Smooth muscle cell (in vitro differentiated cells): ENCODE results near the gene CDH1. TPM values are rescaled to one million over a fixed set of nuclear protein-coding genes. Genes with fewer than 3 reads are reported as not detected.
"Not testable (repeated sequence)": the region's sequence is repeated elsewhere in the genome, so short reads cannot be mapped to it uniquely, and the experiment has no call there.

Source experiments
- DNase-seq: peaks from one replicate; lab custom pipeline; 2025; ENCODE audit not compliant: unreplicated experiment; lab: John Stamatoyannopoulos, UW
- H2AFZ ChIP-seq: fragments of 200-600 bp; sonication (generic); 2 replicates; pipeline ENCODE4 v1.6.0; 2016; ENCODE audit warnings: antibody characterized with exemption, low read depth, mild to moderate bottlenecking
- H3F3A ChIP-seq: fragments of 200-600 bp; sonication (generic); 2 replicates; pipeline ENCODE4 v1.6.0; 2017; ENCODE audit warnings: antibody characterized with exemption, low read depth
- H3K27ac ChIP-seq: fragments of 200-600 bp; sonication (generic); 2 replicates; pipeline ENCODE4 v1.5.1; 2016; ENCODE audit warnings: low read depth, mild to moderate bottlenecking
- H3K27me3 ChIP-seq: fragments of 200-600 bp; sonication (generic); 2 replicates; pipeline ENCODE4 v1.6.1; 2016; ENCODE audit warnings: low read depth, mild to moderate bottlenecking
- H3K36me3 ChIP-seq: fragments of 200-600 bp; sonication (generic); 2 replicates; pipeline ENCODE4 v1.5.1; 2016; ENCODE audit warnings: low read depth
- H3K4me1 ChIP-seq: fragments of 200-600 bp; sonication (generic); 2 replicates; pipeline ENCODE4 v1.5.1; 2016; ENCODE audit warnings: low read depth
- H3K4me2 ChIP-seq: fragments of 200-600 bp; sonication (generic); 2 replicates; pipeline ENCODE4 v1.6.0; 2016; ENCODE audit warnings: mild to moderate bottlenecking
- H3K4me3 ChIP-seq: fragments of 200-600 bp; sonication (generic); 2 replicates; pipeline ENCODE4 v1.5.1; 2016; ENCODE audit warnings: mild to moderate bottlenecking
- H3K79me2 ChIP-seq: fragments of 200-600 bp; sonication (generic); 2 replicates; pipeline ENCODE4 v1.6.0; 2016; ENCODE audit warnings: low read depth, mild to moderate bottlenecking
- H3K9ac ChIP-seq: fragments of 200-600 bp; sonication (generic); 2 replicates; pipeline ENCODE4 v1.6.0; 2016; ENCODE audit warnings: low read depth
- H3K9me3 ChIP-seq: fragments of 200-600 bp; sonication (generic); replicated peaks from 2 replicates; pipeline ENCODE4 v1.5.1; 2016; ENCODE audit warnings: low read depth
- H4K20me1 ChIP-seq: fragments of 200-600 bp; sonication (generic); 2 replicates; pipeline ENCODE4 v1.6.0; 2016; ENCODE audit warnings: low read depth
- WGBS: methylation state at CpG from one replicate; pipeline ENCODE4 v1.1.7; 2016; ENCODE audit warnings: low lambda C conversion rate; 5-methylcytosine and 5-hydroxymethylcytosine counted together
- polyA plus RNA-seq: library from polyadenylated mRNA; unstranded; fragments of >200 nt; fragmentation: Nextera tagmentation; extraction: Ambion mirVana; gene quantifications from 2 replicates; pipeline ENCODE4 v1.2.1, GENCODE V29; 2016
- total RNA-seq: library from RNA; depleted of rRNA; stranded (reverse); fragments of >200 nt; gene quantifications from 2 replicates; pipeline ENCODE4 v1.2.3, GENCODE V29; 2014
- TF ChIP-seq, protein P1 (sequence below): fragments of 200-600 bp; sonication (generic); IDR thresholded peaks from 2 replicates; pipeline ENCODE4 v1.5.1; 2017; ENCODE audit warnings: borderline replicate concordance, mild to moderate bottlenecking, antibody characterized with exemption; ENCODE audit not compliant: insufficient read depth, poor library complexity, severe bottlenecking

The CDH1 gene
- total and polyA plus RNA-seq, 2 experiments from 2014 or later, result 4.7 to 45.8 TPM

DNA sequence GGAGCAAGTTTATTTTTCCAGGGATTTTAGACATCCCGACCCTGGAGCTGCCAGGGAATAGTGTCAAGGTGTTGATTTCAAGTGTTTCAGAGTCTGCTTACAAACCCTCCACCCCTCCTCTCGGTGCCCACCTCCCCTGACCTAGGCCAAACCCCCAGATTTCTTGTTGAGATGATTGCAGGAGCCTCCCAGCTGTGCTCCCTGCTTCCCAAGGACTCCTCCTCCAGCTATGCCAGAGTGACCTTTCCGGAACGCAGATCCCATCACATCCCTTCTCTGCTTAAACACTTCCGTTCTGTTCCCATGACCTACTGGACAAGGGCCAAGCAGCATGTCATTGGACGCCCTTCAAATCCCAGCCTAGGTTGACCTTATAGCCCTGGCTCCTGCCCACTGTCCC lies 23.7 kb upstream of the CDH1 start:
- no peak for DNase-seq
- Histone ChIP-seq H3K4me3 (no peak overlapping the region), H3K27ac (no peak overlapping the region), H4K20me1 (no peaks in the 10 kb centered on the region), H3F3A (no peaks in the 10 kb centered on the region), H3K79me2 (no peaks in the 10 kb centered on the region), H3K4me1 (no peaks in the 10 kb centered on the region), H3K9me3 (no peaks in the 10 kb centered on the region), H3K27me3 (no peaks in the 10 kb centered on the region), H2AFZ (no peak overlapping the region), H3K4me2 (no peak overlapping the region), H3K9ac (no peak overlapping the region), H3K36me3 (no peaks in the 10 kb centered on the region)
- WGBS, result 84% methylated on average over 6 of the region's 6 CpGs
- TF ChIP-seq, protein P1, sequence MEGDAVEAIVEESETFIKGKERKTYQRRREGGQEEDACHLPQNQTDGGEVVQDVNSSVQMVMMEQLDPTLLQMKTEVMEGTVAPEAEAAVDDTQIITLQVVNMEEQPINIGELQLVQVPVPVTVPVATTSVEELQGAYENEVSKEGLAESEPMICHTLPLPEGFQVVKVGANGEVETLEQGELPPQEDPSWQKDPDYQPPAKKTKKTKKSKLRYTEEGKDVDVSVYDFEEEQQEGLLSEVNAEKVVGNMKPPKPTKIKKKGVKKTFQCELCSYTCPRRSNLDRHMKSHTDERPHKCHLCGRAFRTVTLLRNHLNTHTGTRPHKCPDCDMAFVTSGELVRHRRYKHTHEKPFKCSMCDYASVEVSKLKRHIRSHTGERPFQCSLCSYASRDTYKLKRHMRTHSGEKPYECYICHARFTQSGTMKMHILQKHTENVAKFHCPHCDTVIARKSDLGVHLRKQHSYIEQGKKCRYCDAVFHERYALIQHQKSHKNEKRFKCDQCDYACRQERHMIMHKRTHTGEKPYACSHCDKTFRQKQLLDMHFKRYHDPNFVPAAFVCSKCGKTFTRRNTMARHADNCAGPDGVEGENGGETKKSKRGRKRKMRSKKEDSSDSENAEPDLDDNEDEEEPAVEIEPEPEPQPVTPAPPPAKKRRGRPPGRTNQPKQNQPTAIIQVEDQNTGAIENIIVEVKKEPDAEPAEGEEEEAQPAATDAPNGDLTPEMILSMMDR, result no peak

DNA sequence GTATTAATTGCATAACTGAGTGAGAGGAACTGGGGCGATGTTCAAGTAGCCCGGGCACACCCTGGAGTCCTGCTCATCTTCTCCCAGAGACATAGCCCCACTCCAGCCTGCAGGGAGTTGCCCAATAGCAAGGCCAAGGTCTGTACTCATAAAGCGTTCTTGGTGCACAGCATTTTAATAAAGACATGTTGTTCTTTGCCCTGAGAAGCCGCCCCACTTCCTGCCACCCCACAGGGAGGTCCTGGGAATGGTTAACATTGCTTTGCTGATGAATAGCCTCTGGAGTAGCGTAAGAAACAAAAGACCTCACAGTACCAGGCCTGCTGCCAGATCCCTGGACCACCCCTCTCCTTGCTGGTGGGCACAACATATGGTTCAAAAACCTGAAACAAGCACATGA lies 21.6 kb upstream of the CDH1 start:
- H4K20me1 ChIP-seq, result no peaks in the 10 kb centered on the region
- H3K4me1 ChIP-seq, result no peaks in the 10 kb centered on the region
- H3K27me3 ChIP-seq, result no peaks in the 10 kb centered on the region
- H3K79me2 ChIP-seq, result no peaks in the 10 kb centered on the region
- H2AFZ ChIP-seq, result no peak overlapping the region
- 72% methylated on average over 5 of the region's 5 CpGs for WGBS
- no peak overlapping the region for H3K4me3 ChIP-seq
- H3K9me3 ChIP-seq, result no peaks in the 10 kb centered on the region
- H3K4me2 ChIP-seq, result no peak overlapping the region
- H3K9ac ChIP-seq, result no peak overlapping the region
- H3K36me3 ChIP-seq, result no peaks in the 10 kb centered on the region
- DNase-seq, result no peak
- H3F3A ChIP-seq, result no peaks in the 10 kb centered on the region
- no peak overlapping the region for H3K27ac ChIP-seq
- TF ChIP-seq, protein P1, result no peak

DNA sequence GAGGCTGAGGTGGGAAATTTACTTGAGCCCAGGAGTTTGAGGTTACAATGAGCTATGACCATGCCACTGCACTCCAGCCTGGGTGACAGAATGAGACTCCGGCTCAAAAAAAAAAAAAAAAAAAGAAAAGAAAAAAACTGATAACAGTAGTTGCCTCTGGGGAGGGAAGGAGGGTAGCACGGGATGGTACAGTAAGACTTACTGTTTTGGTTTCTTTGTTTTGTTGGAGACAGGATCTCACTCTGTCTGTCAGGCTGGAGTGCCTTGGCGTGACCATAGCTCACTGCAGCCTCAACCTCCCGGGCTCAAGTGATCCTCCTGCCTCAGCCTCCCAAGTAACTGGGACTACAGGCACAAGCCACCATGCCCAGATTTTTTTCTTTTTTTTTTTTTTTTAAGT lies 20.6 kb upstream of the CDH1 start:
- not testable (repeated sequence) for H3K4me3 ChIP-seq, H3K4me2 ChIP-seq, DNase-seq, H3K9ac ChIP-seq, H3K79me2 ChIP-seq, H3K9me3 ChIP-seq, H4K20me1 ChIP-seq, H3K27ac ChIP-seq, H3K4me1 ChIP-seq, H3K27me3 ChIP-seq, H2AFZ ChIP-seq, H3F3A ChIP-seq, H3K36me3 ChIP-seq
- WGBS, result 96% methylated on average over 3 of the region's 4 CpGs

DNA sequence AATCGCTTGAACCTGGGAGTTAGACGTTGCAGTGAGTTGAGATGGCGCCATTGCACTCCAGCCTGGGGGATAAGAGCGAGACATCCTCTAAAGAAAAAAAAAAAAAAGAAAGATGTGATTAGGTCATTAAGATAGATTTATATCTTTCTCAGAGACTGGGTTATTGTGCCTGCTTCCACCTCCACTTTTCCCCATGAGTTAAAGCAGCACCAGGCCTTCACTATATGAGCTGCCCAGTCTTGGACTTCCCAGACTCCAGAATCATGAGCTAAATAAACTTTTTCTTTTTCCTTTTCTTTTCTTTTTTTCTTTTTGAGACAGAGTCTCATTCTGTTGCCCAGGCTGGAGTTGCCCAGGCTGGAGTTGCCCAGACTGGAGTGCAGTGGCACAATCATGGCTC lies 19.4 kb upstream of the CDH1 start:
- Histone ChIP-seq H3F3A (no peaks in the 10 kb centered on the region), H3K4me2 (no peak overlapping the region), H2AFZ (no peak overlapping the region), H3K4me1 (no peaks in the 10 kb centered on the region), H3K79me2 (no peaks in the 10 kb centered on the region), H3K4me3 (no peak overlapping the region), H3K9ac (no peak overlapping the region), H4K20me1 (no peaks in the 10 kb centered on the region), H3K27me3 (no peaks in the 10 kb centered on the region), H3K27ac (no peak overlapping the region), H3K36me3 (no peaks in the 10 kb centered on the region), H3K9me3 (no peaks in the 10 kb centered on the region)
- TF ChIP-seq, protein P1, result no peak
- 100% methylated on average over 4 of the region's 4 CpGs for WGBS
- DNase-seq, result no peak
